Measurements from ENCODE around the gene AP1M1. TPM values are rescaled to one million over a fixed set of nuclear protein-coding genes. Genes with fewer than 3 reads are reported as not detected.

The AP1M1 gene
- total RNA-seq, 2 experiments from 2014 or later = 132 to 135 TPM

DNA sequence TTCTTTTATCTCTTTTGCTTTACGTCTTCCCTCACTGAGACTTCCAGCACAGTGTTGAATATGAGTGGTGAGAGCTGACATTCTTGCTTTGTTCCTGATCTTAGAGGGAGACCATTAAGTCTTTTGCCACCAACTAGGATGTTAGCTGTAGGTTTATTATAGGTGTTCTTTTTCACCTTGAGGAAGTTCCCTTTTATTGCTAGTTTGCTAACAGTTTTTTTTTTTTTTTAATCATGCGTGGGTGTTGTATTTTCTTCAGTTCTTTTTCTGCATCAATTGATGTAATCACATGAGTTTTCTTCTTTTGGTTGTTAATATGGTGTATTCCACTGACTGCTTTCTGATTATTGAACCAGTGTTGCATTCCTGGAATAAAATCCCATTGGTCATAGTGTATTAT is 21.1 kb downstream of the AP1M1 start:
- POLR2A ChIA-PET = no interaction called here
- Mint-ChIP-seq H3K27ac (no peak overlapping the region), H3K9me3 (peaks cover 8% of the 10 kb centered on the region), H3K4me1 (peaks cover 20% of the 10 kb centered on the region), H3K36me3 (peaks cover 79% of the 10 kb centered on the region), H3K27me3 (no peaks in the 10 kb centered on the region), H3K4me3 (no peak overlapping the region)
- ATAC-seq (ENCODE audit: low read depth) (no peak), DNase-seq (no peak)

DNA sequence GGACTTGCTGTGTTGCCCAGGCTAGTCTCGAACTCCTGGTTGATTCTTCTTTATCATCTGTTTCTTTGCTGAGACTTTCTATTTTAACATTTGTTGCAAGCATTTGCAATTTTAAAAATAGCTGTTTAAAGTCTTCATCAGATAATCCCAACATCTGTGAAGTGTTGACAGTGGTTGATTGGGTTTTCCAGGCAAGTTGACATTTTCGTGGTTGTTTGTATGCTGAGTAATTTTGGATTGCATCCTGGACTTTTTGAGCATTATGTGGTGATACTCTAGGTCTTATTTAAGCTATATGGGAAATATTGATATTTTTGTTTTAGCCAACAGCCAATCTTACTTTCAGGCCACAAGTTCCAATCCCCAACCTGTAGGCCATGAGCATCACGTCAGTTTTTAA is 25.1 kb downstream of the AP1M1 start:
- Mint-ChIP-seq H3K9me3 (peaks cover 6% of the 10 kb centered on the region), H3K27me3 (no peaks in the 10 kb centered on the region), H3K27ac (no peak overlapping the region), H3K36me3 (peaks cover 62% of the 10 kb centered on the region), H3K4me1 (peaks cover 2% of the 10 kb centered on the region), H3K4me3 (no peak overlapping the region)
- POLR2A ChIA-PET = no interaction called here
- no peak for DNase-seq
- no peak for ATAC-seq (ENCODE audit: low read depth)

DNA sequence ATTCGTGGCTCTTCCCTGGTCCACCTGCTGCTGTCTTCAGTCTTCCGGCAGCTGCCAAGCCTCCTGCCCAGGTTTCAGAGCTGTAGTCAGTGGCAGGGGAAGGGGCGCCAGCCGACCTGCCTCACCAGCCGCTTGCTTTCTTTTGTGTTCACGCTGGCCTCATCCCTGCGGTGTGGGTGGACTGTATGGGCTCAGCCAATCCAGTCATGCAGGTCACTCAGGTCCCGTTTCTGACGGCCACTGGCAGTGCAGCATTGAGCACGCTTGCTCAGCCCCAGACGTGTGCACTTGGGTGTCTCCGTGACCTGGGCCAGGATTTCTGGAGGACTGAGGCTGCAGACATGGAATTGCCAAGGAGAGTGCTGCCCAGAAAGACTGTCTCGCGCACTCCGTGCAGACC is 26.0 kb downstream of the AP1M1 start:
- POLR2A ChIA-PET = no interaction called here
- no peak for ATAC-seq (ENCODE audit: low read depth)
- H3K27me3 Mint-ChIP-seq = no peaks in the 10 kb centered on the region
- H3K27ac Mint-ChIP-seq = no peak overlapping the region
- peaks cover 6% of the 10 kb centered on the region for H3K9me3 Mint-ChIP-seq
- peaks cover 56% of the 10 kb centered on the region for H3K36me3 Mint-ChIP-seq
- H3K4me1 Mint-ChIP-seq = no peaks in the 10 kb centered on the region
- DNase-seq = no peak
- H3K4me3 Mint-ChIP-seq = no peak overlapping the region

DNA sequence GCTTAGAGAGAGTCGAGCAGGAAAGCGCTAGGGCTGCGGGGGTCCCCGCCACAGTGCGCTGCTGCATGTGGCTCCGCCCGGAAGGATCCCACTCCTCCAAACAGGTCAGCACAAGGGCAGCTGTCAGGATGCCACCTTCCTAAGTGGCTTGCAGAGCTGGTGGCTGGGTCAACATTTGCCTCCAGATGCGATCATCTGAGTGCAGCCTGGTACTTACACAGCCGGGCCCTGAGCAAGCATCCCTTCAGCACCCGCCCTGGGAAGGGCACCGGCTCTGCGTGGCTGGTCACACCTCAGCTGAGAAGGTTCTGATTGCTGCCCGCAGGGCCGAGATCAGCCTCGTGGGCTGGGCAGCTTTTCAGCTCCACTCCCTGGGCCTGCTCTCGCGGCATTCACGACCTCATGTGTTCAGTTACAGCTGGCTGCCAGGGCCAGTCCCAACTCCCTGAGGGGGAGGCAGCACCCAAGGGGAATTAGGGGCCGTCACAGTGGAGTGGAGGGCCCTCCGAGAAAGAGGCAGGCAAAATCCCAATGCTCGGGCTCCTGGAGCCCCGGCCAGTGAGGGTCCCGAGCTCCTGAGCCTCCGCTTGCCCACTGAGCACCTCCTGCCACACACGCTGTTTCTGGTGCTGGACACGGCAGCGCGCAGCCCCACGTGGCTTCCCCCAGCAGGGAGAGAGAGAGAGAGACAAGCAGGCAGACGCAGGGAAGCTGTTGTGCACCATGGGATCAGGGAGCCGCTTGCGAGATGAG is 26.8 kb downstream of the AP1M1 start:
- H3K36me3 Mint-ChIP-seq = peaks cover 51% of the 10 kb centered on the region
- POLR2A ChIA-PET = no interaction called here
- no peak overlapping the region for H3K27ac Mint-ChIP-seq
- ATAC-seq (ENCODE audit: low read depth) = no peak
- no peak overlapping the region for H3K4me3 Mint-ChIP-seq
- no peaks in the 10 kb centered on the region for H3K27me3 Mint-ChIP-seq
- no peak for DNase-seq
- no peaks in the 10 kb centered on the region for H3K4me1 Mint-ChIP-seq
- H3K9me3 Mint-ChIP-seq = peaks cover 6% of the 10 kb centered on the region

DNA sequence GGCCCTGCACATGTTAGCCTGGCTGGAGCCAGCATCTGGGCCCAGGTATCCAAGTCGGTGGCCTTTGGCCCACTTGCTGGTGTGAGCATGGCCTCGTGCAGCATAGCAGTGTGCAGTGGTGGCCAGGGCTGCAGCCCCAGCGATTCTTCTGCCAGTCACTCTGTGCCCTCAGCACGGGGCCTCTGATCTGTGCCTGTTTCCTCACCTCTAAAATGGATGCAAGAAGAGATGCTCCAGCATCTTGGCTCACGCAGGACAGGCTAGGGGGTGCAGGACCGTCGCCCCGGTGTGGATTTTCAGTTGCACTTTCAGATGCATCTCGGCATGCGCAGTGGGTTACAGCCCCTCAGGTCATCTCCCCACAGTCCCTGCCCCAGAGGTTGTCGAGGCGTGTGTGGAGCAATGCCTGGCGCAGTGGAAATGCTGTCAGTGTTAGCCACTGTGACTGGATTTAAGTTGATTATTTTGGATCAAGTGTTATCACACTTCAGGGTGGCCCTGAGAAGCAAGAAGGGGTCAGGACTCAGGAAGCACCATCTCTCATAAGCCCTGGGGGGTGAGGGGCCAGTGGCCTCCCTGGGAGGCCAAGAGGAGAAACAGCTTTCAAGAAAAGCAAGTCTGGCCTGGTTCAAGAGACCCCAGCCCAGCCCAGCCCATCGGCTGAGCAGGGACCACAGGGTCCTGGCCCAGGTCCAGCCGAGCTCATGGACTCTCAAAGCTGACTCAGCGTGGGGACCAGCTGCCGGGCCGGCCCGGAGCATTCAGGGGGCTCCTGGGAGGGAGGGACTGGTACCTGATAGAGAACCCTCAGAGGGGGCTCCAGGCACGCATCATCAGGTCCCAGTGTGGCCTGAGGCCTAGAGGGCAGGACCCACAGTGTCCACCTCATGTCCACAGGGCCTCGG is 27.8 kb downstream of the AP1M1 start:
- H3K36me3 Mint-ChIP-seq = peaks cover 44% of the 10 kb centered on the region
- H3K27ac Mint-ChIP-seq = no peak overlapping the region
- POLR2A ChIA-PET = no interaction called here
- no peak for DNase-seq
- no peak overlapping the region for H3K4me3 Mint-ChIP-seq
- H3K9me3 Mint-ChIP-seq = peaks cover 4% of the 10 kb centered on the region
- ATAC-seq (ENCODE audit: low read depth) = no peak
- H3K27me3 Mint-ChIP-seq = no peaks in the 10 kb centered on the region
- no peaks in the 10 kb centered on the region for H3K4me1 Mint-ChIP-seq

DNA sequence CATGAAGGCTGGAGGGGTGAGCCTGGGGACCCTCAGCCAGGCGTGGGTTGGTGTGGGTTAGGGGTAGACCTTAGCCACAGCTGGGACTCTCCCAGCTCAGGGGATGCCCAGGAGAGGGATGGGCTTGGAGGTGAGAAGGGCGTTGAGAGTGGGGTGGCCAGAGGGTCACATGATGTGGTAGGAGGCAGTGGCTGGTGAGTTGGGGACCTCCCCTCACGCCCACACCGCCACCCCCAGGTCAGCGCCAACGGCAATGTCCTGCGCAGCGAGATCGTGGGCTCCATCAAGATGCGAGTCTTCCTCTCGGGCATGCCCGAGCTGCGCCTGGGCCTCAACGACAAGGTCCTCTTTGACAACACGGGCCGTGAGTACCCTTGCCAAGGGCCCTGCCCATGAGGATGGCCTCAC is 28.5 kb downstream of the AP1M1 start:
- ATAC-seq (ENCODE audit: low read depth) (no peak), DNase-seq (no peak)
- H3K27me3 Mint-ChIP-seq = no peaks in the 10 kb centered on the region
- no peak overlapping the region for H3K27ac Mint-ChIP-seq
- H3K9me3 Mint-ChIP-seq = no peaks in the 10 kb centered on the region
- POLR2A ChIA-PET = no interaction called here
- no peaks in the 10 kb centered on the region for H3K4me1 Mint-ChIP-seq
- H3K4me3 Mint-ChIP-seq = no peak overlapping the region
- H3K36me3 Mint-ChIP-seq = peaks cover 41% of the 10 kb centered on the region

DNA sequence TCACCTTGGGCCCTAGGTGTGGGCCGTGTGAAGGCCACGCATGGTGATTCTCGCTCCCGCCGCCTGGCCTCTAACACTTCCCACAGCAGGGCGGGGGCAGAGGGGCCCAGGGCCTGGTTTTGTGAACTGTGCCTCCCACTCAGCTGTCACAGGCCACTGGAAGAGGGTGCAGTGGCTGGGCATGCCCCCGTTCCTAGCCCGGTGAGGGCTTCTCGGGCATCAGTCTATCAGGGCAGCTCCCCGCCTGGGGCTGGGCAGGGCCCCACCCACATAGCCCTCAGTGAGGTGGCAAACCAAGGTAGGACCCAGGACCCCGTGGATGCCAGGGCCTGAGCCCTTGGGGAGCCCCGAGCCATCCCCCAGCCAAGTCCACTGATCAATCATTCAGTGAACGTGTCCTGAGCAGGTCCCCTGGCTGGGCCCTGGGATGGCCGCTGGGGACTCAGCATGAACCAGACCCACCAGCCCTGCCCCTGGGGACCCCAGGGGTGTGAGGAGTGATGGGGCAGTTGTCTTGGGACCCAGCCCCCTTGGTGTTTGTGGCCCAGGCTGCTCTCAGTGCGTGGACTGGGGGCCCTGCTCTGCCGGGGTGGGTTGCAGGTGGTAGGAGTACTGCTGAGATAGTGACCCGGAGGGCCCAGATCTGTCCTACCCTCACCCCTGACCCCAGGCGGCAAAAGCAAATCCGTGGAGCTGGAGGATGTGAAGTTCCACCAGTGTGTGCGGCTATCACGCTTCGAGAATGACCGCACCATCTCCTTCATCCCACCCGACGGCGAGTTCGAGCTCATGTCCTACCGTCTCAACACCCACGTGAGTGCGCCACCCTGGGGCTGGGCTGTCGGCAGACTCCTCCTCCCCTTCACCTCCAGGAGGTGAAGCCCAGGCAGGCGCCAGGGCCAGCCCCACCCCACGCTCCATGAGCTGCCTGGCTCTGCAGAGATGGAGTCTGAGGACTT is 29.4 kb downstream of the AP1M1 start:
- ATAC-seq (ENCODE audit: low read depth) (no peak), DNase-seq (no peak)
- no peak overlapping the region for H3K4me3 Mint-ChIP-seq
- no peaks in the 10 kb centered on the region for H3K27me3 Mint-ChIP-seq
- no peaks in the 10 kb centered on the region for H3K9me3 Mint-ChIP-seq
- peaks cover 38% of the 10 kb centered on the region for H3K36me3 Mint-ChIP-seq
- POLR2A ChIA-PET = no interaction called here
- H3K27ac Mint-ChIP-seq = no peak overlapping the region
- H3K4me1 Mint-ChIP-seq = no peaks in the 10 kb centered on the region

DNA sequence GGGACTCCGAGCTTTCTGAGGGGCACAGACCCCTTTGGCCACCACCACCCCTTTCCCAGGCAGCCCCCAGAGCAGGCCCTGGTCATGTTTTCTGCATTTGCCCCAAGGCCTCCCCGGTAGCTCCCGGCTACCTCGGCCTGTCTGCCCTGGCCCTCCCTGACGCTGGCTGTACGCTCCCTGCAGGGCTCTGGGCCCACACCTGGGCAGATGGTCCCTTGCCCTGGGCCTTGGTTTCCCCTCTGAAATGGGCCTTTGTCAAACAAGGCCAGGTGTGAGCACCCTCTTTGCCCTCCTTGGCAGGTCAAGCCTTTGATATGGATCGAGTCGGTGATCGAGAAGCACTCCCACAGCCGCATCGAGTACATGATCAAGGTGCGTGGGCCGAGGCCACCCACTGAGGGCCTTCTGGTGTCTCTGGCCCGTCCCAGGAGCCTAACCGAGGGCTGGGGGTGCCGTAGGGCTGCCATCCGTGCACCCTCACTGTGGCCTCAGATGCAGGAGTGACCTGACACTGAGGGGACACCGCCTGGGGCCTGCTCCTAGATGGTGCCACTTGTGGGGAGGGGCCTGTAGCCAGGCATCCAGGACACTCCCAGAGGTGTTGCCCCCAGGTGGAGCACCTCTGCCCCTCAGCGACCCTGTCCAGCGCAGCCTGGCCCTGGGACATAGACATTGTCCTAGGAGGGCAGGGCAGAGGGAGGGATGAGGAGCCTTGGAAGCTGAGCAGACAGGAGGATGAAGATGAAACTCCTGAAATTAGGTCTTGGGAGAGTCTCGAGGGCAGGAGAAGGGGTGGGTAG is 30.3 kb downstream of the AP1M1 start:
- Mint-ChIP-seq H3K36me3 (peaks cover 32% of the 10 kb centered on the region), H3K4me3 (no peak overlapping the region), H3K4me1 (peaks cover 5% of the 10 kb centered on the region), H3K27ac (no peak overlapping the region), H3K27me3 (no peaks in the 10 kb centered on the region), H3K9me3 (no peaks in the 10 kb centered on the region)
- POLR2A ChIA-PET = no interaction called here
- no peak for DNase-seq
- no peak for ATAC-seq (ENCODE audit: low read depth)

DNA sequence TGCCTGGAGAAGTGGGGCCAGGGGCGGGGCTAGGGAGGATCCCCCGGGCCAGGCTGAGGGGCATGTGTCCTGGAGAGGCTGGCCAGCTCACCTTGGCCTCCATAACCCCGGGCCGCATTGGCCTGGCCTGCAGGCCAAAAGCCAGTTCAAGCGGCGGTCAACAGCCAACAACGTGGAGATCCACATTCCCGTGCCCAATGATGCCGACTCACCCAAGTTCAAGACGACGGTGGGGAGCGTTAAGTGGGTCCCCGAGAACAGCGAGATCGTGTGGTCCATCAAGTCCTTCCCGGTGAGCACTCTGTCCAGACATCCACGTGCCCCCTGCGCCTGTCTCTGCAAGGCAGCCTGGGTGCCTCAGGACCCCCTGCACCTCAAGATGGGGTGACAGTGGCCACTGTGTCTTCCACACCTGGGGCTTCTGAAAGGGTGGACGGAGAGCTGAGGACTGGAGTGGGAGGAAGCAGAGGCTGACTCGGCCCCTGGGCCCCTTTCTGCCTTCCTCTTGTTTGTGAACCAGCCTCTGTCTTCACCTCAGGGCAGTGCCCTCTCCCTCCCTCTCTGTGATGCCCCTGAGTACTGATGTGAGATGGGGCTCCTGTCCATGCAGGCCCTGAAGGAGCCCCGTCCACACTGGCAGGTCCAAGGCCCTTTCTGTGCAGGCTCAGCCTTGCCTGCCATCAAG is 31.1 kb downstream of the AP1M1 start:
- no peak for ATAC-seq (ENCODE audit: low read depth)
- no peak overlapping the region for H3K4me3 Mint-ChIP-seq
- H3K27ac Mint-ChIP-seq = no peak overlapping the region
- peaks cover 7% of the 10 kb centered on the region for H3K4me1 Mint-ChIP-seq
- DNase-seq = no peak
- no peaks in the 10 kb centered on the region for H3K27me3 Mint-ChIP-seq
- peaks cover 28% of the 10 kb centered on the region for H3K36me3 Mint-ChIP-seq
- H3K9me3 Mint-ChIP-seq = no peaks in the 10 kb centered on the region
- POLR2A ChIA-PET = interaction anchor here (0.7 kb wide), 1 partner anchor 21 kb away, joined by 3 read pairs; no protein-coding TSS in a partner anchor

DNA sequence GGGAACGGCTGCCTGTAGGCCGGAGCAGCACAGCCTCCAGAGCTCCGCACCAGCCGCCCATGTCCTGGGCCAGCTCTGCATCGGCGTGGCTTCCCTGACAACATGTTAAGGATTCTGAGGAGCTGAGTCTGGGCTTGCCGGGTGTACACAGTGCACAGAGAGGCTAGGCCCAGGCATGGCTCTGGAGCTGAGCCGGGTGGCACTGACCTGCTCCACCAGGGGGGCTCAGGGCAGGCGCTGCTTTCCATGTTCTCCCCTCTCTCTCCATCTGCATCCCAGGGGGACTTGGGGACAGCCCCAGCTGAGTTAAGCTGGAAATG is 31.6 kb downstream of the AP1M1 start:
- peaks cover 28% of the 10 kb centered on the region for H3K36me3 Mint-ChIP-seq
- POLR2A ChIA-PET = interaction anchor here (0.7 kb wide), 1 partner anchor 22 kb away, joined by 3 read pairs; no protein-coding TSS in a partner anchor
- no peaks in the 10 kb centered on the region for H3K27me3 Mint-ChIP-seq
- ATAC-seq (ENCODE audit: low read depth) (no peak), DNase-seq (no peak)
- H3K9me3 Mint-ChIP-seq = no peaks in the 10 kb centered on the region
- H3K4me3 Mint-ChIP-seq = no peak overlapping the region
- H3K27ac Mint-ChIP-seq = no peak overlapping the region
- H3K4me1 Mint-ChIP-seq = peaks cover 11% of the 10 kb centered on the region

DNA sequence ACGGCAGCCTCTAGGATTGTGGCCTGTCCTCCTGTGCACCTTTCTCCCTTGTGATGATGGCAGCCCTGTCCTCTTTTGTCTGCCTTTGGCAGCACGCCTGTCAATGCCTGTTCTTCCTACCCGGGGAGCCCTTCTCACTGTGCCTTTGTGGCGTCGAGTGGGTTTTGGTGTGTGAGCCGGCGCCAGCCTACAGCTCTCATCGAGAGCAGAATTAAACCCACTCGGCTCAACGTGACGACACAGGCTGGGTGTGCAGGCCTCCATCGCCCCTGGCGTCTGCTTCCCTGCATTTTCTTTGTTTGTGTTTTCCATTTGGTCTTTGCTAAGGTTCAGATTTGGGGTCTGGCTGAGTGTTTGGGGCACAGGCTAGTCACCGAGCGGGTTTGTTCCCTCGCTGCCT is 34.4 kb downstream of the AP1M1 start:
- POLR2A ChIA-PET = no interaction called here
- no peaks in the 10 kb centered on the region for H3K27me3 Mint-ChIP-seq
- peaks cover 44% of the 10 kb centered on the region for H3K36me3 Mint-ChIP-seq
- no peak for DNase-seq
- peaks cover 16% of the 10 kb centered on the region for H3K4me1 Mint-ChIP-seq
- ATAC-seq (ENCODE audit: low read depth) = no peak
- H3K27ac Mint-ChIP-seq = peak overlapping the region; percentile 40
- peaks cover 1% of the 10 kb centered on the region for H3K9me3 Mint-ChIP-seq
- no peak overlapping the region for H3K4me3 Mint-ChIP-seq

DNA sequence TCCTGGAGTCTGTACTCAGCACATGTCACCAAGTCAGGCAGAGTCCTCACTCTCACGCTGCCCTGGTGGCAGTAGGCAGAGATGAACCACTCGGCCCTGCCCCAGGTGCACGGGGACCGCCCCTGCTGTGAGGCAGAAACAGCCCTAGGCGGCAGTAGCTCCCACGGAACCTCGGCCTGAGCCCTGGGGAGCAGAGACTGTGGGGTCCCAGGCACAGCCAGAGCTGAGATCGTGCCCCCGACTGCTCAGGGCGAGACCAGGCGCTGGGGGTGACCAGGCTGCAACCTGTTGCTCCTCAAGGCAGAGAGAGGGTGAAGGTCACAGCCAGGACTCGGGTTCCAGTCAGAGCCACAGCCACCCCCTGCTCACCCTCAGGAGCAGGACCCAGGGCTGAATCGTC is 34.9 kb downstream of the AP1M1 start:
- no peak for ATAC-seq (ENCODE audit: low read depth)
- peak overlapping the region; percentile 40 for H3K27ac Mint-ChIP-seq
- H3K9me3 Mint-ChIP-seq = peaks cover 1% of the 10 kb centered on the region
- no peak for DNase-seq
- peaks cover 16% of the 10 kb centered on the region for H3K4me1 Mint-ChIP-seq
- no peak overlapping the region for H3K4me3 Mint-ChIP-seq
- peaks cover 44% of the 10 kb centered on the region for H3K36me3 Mint-ChIP-seq
- POLR2A ChIA-PET = no interaction called here
- H3K27me3 Mint-ChIP-seq = no peaks in the 10 kb centered on the region

Data from activated naive CD8-positive, alpha-beta T cell treated with anti-CD3 and anti-CD28 coated beads, Interleukin-2, amount 10 ng/mL, durations not matched to agents 7 days and 5 days (primary cell).